ENCODE results near the gene USHBP1. TPM values are rescaled to one million over a fixed set of nuclear protein-coding genes. Genes with fewer than 3 reads are reported as not detected.

USHBP1 gene
- total and polyA plus RNA-seq, 2 of the 13 experiments (the other 11 are each of a cell fraction or from before 2014, with no cell fraction given): 0.15 to 1.5 TPM

DNA sequence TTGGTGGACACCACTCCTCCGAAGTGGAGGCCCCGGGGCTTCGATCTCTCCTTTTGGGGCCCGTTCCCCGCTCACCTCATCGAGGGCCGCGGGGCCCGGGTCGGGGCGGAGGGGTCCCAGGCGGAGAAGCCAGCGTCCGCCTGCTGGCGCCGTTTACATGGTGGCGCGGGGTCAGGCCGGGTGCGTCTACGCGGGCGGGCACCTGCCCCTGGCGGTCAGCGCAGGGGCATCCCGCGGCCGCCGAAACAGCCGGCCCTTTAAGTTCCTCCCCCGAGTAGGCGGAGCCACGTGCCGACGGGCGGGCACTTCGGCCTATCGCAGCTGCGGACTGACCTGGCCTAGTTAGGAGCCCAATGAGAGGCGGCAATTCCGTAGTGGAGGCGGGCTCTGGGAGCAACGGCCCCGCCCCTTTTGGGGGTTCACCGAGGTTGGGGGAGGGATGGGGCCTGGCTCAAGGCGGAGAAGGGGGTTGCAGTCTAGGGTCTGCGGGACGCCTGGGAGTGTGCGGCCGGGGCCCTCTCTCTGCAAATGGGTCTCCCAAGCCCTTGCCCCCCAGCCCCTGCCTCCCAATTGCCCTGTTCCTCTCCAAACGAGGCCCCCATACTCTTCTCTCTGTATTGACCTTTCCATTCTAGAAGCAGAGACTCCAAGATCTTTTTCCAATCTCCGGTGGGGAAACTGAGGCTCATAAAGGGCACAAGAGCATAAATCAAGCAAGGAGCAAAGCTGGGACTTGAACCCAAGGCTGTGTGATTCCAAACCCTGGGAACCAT is 38.8 kb upstream of the USHBP1 start, which contains the start of gene ABHD8 (continued):
- no peak for TF ChIP-seq ZNF225 (CRISPR knock-in tag; IDR thresholded peaks at IDR 0.05)
- TF ChIP-seq NFE2L1 (CRISPR knock-in tag; IDR thresholded peaks at IDR 0.05; ENCODE audit: borderline replicate concordance): no peak
- TF ChIP-seq ZFP41 (CRISPR knock-in tag; IDR thresholded peaks at IDR 0.05; ENCODE audit: borderline replicate concordance): no peak
- TF ChIP-seq ZNF282 (IDR thresholded peaks at IDR 0.05; ENCODE audit: partially characterized antibody): no peak
- no peak for TF ChIP-seq ZNF263 (CRISPR knock-in tag; IDR thresholded peaks at IDR 0.05)
- no peak for TF ChIP-seq ZNF7 (CRISPR knock-in tag; IDR thresholded peaks at IDR 0.05)
- no peak; the same call in 1 of the 2 replicates for TF ChIP-seq ZSCAN21 (CRISPR knock-in tag; IDR thresholded peaks at IDR 0.05; ENCODE audit: borderline replicate concordance)
- TF ChIP-seq FLYWCH1 (CRISPR knock-in tag; IDR thresholded peaks at IDR 0.05): no peak
- TF ChIP-seq KLF6 (CRISPR knock-in tag; IDR thresholded peaks at IDR 0.05): peak; percentile 44; the same call in 1 of the 2 replicates
- no peak for TF ChIP-seq MEIS1 (CRISPR knock-in tag; IDR thresholded peaks at IDR 0.05; ENCODE audit: borderline replicate concordance)
- peak; percentile 70 for TF ChIP-seq CBX1 (IDR thresholded peaks at IDR 0.05; ENCODE audit: low read depth)
- peak; percentile 54 for TF ChIP-seq SKI (IDR thresholded peaks at IDR 0.05; ENCODE audit: partially characterized antibody)
- no peak for TF ChIP-seq SMYD3 (CRISPR knock-in tag; IDR thresholded peaks at IDR 0.05)
- TF ChIP-seq MBNL3 (CRISPR knock-in tag; conservative IDR thresholded peaks at IDR 0.05): no peak
- TF ChIP-seq CAMTA2 (CRISPR knock-in tag; IDR thresholded peaks at IDR 0.05; ENCODE audit: borderline replicate concordance): no peak
- TF ChIP-seq TBP (CRISPR knock-in tag; IDR thresholded peaks at IDR 0.05): no peak
- no peak for TF ChIP-seq ZNF337 (CRISPR knock-in tag; IDR thresholded peaks at IDR 0.05; ENCODE audit: borderline replicate concordance, low read depth)
- TF ChIP-seq ZNF343 (CRISPR knock-in tag; IDR thresholded peaks at IDR 0.05): no peak
- no peak for TF ChIP-seq PAWR (CRISPR knock-in tag; IDR thresholded peaks at IDR 0.05; ENCODE audit: borderline replicate concordance)
- TF ChIP-seq AGO1 (IDR thresholded peaks at IDR 0.05; ENCODE audit: low read depth, low read length, poor library complexity, severe bottlenecking): no peak
- no peak for TF ChIP-seq ZNF879 (CRISPR knock-in tag; IDR thresholded peaks at IDR 0.05)
- TF ChIP-seq, protein P1, sequence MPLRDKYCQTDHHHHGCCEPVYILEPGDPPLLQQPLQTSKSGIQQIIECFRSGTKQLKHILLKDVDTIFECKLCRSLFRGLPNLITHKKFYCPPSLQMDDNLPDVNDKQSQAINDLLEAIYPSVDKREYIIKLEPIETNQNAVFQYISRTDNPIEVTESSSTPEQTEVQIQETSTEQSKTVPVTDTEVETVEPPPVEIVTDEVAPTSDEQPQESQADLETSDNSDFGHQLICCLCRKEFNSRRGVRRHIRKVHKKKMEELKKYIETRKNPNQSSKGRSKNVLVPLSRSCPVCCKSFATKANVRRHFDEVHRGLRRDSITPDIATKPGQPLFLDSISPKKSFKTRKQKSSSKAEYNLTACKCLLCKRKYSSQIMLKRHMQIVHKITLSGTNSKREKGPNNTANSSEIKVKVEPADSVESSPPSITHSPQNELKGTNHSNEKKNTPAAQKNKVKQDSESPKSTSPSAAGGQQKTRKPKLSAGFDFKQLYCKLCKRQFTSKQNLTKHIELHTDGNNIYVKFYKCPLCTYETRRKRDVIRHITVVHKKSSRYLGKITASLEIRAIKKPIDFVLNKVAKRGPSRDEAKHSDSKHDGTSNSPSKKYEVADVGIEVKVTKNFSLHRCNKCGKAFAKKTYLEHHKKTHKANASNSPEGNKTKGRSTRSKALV (CRISPR knock-in tag; IDR thresholded peaks at IDR 0.05): 0 out of 2 replicates have a peak, but pooled peaks have one; percentile 42
- no peak for TF ChIP-seq CEBPG (CRISPR knock-in tag; IDR thresholded peaks at IDR 0.05)
- TF ChIP-seq SNAPC2 (CRISPR knock-in tag; IDR thresholded peaks at IDR 0.05): no peak
- TF ChIP-seq ZKSCAN5 (CRISPR knock-in tag; IDR thresholded peaks at IDR 0.05): no peak
- TF ChIP-seq SIX4 (CRISPR knock-in tag; IDR thresholded peaks at IDR 0.05): no peak
- peak; percentile 51; the same call in 1 of the 2 replicates for TF ChIP-seq TFDP1 (CRISPR knock-in tag; IDR thresholded peaks at IDR 0.05; ENCODE audit: borderline replicate concordance)
- TF ChIP-seq ZNF589 (CRISPR knock-in tag; conservative IDR thresholded peaks at IDR 0.05): no peak

Measured in HepG2 (cell line).